Gastrocnemius medialis (tissue), 4 donors: ENCODE measurements around the gene ADGRL2. TPM values are rescaled to one million over a fixed set of nuclear protein-coding genes. Genes with fewer than 3 reads are reported as not detected.
A peak's percentile ranks its signal among the peaks of the same experiment; 100 is the strongest.

ENCODE experiments used
- ATAC-seq, 2 donors: fragments of 150-250 bp; one replicate each; pipeline ENCODE4 v1.9.1; 2016
- DNase-seq, 2 donors: peaks; one replicate each; pipeline ENCODE4 v3.0.0-alpha.2; 2019
- H3K27ac ChIP-seq, 4 donors: fragments of 200-600 bp; sonication (generic); 1 replicate in 1 of 4; 2 replicates in 3 of 4; pipeline ENCODE4 v1.5.1; 2016 to 2018; ENCODE audit warnings: mild to moderate bottlenecking in 2 of 4, moderate library complexity in 1 of 4
- H3K27me3 ChIP-seq, 3 donors: fragments of 200-600 bp; sonication (generic) in 2 of 3; 1 replicate in 1 of 3; 2 replicates in 2 of 3; pipeline versions ENCODE4 v1.5.1 to v1.6.0; 2016 to 2019; ENCODE audit warnings: mild to moderate bottlenecking in 1 of 3, moderate library complexity in 1 of 3
- H3K36me3 ChIP-seq, 2 donors: fragments of 200-600 bp; sonication (generic) in 1 of 2; one replicate each; pipeline ENCODE4 v1.5.1; 2017 to 2018
- H3K4me1 ChIP-seq, 2 donors: fragments of 200-600 bp; sonication (generic) in 1 of 2; one replicate each; pipeline ENCODE4 v1.5.1; 2016 to 2017; ENCODE audit warnings: mild to moderate bottlenecking in 2 of 2
- H3K4me3 ChIP-seq, 4 donors: fragments of 200-600 bp; sonication (generic) in 3 of 4; 1 replicate in 1 of 4; 2 replicates in 3 of 4; pipeline ENCODE4 v1.5.1; 2016 to 2019; ENCODE audit warnings: mild to moderate bottlenecking in 2 of 4
- H3K9me3 ChIP-seq, 3 donors: fragments of 200-600 bp; sonication (generic) in 2 of 3; 1 replicate in 1 of 3; 2 replicates in 2 of 3; pipeline ENCODE4 v1.5.1; 2016 to 2019
- POLR2A ChIP-seq, 2 donors: fragments of 450-650 bp; IDR thresholded peaks; one replicate each; pipeline ENCODE4 v1.6.1; 2017; ENCODE audit warnings: antibody characterized with exemption in 2 of 2, mild to moderate bottlenecking in 2 of 2, moderate library complexity in 2 of 2
- in situ Hi-C, 4 donors: fragments of 200-750 bp; cut with MboI; loops; one replicate each; pipeline versions ENCODE4 v1.15.0 to v1.8.0; 2017; ENCODE audit warnings: low sequenced_read_pairs in 4 of 4
- intact Hi-C: fragments of 100-400 bp; cut with DNase I; formaldehyde crosslinking; loops from one replicate; pipeline ENCODE4 v1.15.1; 2023; ENCODE audit warnings: low total_unique reads
- total RNA-seq, 4 donors: library from RNA; depleted of rRNA; stranded (reverse); fragments of >200 nt; gene quantifications; one replicate each; pipeline versions ENCODE4 v1.1.0 to v1.2.3, GENCODE V29; 2016
- TF ChIP-seq, protein P1 (sequence below), 5 experiments: fragments of 450-650 bp in 3 of 5; fragments of 200-600 bp in 2 of 5; sonication (generic) in 2 of 5; IDR thresholded peaks in 4 of 5; conservative IDR thresholded peaks in 1 of 5; 1 replicate in 4 of 5; 2 replicates in 1 of 5; pipeline ENCODE4 v1.5.1; 2016 to 2019; ENCODE audit warnings: antibody characterized with exemption in 5 of 5, mild to moderate bottlenecking in 3 of 5, moderate library complexity in 3 of 5

Gene ADGRL2
- total RNA-seq, 4 donors from 2014 or later: 4.5 to 9.7 (median 6.8) TPM

DNA sequence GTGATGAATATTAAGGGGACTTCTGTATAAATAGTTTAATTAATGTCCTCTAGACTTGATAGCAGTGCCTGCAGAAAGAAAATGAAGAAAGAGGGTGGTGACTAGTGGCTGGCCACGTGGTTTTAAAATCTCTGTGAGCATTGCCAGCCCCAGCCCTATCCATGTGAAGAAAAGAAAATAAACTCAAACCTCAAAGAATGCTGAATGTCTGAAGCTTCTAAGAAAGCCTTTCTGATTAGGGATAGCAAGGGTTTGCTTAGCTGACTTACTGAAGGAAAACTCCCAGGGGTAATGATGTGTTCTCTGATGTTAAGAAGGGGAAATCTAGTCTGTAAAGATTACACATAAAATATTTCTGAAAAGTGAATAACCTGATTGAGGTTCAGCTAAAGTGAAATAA, 31.8 kb downstream of the ADGRL2 start:
- intact Hi-C loops (no loop called here), in situ Hi-C loops (no loop called here)
- H3K4me1 ChIP-seq: peaks cover 0 to 5% of the 10 kb centered on the region in 2 donors
- H3K4me3 ChIP-seq: no peak overlapping the region
- H3K27me3 ChIP-seq: no peaks in the 10 kb centered on the region
- no peak for ATAC-seq
- TF ChIP-seq, protein P1, sequence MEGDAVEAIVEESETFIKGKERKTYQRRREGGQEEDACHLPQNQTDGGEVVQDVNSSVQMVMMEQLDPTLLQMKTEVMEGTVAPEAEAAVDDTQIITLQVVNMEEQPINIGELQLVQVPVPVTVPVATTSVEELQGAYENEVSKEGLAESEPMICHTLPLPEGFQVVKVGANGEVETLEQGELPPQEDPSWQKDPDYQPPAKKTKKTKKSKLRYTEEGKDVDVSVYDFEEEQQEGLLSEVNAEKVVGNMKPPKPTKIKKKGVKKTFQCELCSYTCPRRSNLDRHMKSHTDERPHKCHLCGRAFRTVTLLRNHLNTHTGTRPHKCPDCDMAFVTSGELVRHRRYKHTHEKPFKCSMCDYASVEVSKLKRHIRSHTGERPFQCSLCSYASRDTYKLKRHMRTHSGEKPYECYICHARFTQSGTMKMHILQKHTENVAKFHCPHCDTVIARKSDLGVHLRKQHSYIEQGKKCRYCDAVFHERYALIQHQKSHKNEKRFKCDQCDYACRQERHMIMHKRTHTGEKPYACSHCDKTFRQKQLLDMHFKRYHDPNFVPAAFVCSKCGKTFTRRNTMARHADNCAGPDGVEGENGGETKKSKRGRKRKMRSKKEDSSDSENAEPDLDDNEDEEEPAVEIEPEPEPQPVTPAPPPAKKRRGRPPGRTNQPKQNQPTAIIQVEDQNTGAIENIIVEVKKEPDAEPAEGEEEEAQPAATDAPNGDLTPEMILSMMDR (IDR thresholded peaks at IDR 0.05 in 4 of 5, conservative IDR thresholded peaks at IDR 0.05 in 1 of 5): no peak
- no peak for TF ChIP-seq POLR2A (IDR thresholded peaks at IDR 0.05)
- no peak overlapping the region for H3K27ac ChIP-seq
- no peak for DNase-seq
- H3K9me3 ChIP-seq: no peaks in the 10 kb centered on the region
- no peaks in the 10 kb centered on the region for H3K36me3 ChIP-seq

DNA sequence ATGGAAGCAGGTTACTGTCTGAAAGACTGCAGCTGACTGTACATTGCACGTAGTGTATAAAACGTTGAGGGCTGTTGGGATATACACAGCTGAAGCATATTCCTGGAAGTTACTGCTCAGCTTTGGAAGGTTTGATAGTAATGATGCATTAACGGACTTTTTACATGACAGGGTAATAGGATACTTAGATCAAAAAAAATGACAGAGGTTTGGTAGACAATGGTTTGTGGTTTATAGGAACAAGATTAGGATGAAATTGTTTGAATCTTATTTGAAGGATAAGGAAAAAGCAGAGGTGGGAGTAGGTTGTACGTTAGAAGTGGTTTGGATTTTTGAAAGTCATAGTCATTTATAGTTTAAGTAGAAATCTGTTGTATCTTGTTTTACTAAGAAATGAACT, 33.0 kb downstream of the ADGRL2 start:
- no peak for ATAC-seq
- no peak overlapping the region for H3K27ac ChIP-seq

DNA sequence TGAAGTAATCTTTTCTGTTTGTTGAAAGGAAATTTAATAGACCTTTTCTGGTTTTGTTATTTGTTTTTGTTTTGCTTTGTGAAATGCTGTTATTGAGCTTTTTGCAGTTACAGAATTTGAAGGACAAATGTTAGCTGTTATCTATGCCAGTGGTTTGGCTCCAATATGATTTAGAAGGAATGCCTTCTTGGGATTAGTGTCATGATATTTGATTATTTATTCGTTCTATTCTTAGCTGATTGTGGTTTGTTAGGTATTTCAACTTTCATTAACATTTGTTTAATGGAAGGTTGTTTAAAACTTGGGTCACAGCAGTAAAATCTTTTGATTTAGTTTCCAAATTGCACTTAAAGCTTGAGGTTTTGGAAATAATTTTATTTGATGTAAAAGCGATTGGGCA, 33.5 kb downstream of the ADGRL2 start:
- TF ChIP-seq POLR2A (IDR thresholded peaks at IDR 0.05): no peak
- TF ChIP-seq, protein P1 (IDR thresholded peaks at IDR 0.05 in 4 of 5, conservative IDR thresholded peaks at IDR 0.05 in 1 of 5): no peak
- H3K4me1 ChIP-seq: peaks cover 0 to 5% of the 10 kb centered on the region in 2 donors
- intact Hi-C loops: no loop called here
- DNase-seq (no peak), ATAC-seq (no peak)
- no peaks in the 10 kb centered on the region for H3K27me3 ChIP-seq
- no peaks in the 10 kb centered on the region for H3K36me3 ChIP-seq
- in situ Hi-C loops: no loop called here
- H3K4me3 ChIP-seq: no peak overlapping the region
- H3K27ac ChIP-seq: no peak overlapping the region
- H3K9me3 ChIP-seq: no peaks in the 10 kb centered on the region

More for the DNA sequence above, 33.0 kb downstream of the ADGRL2 start:
- Histone ChIP-seq H3K9me3 (no peaks in the 10 kb centered on the region), H3K4me1 (peaks cover 0 to 5% of the 10 kb centered on the region in 2 donors), H3K4me3 (no peak overlapping the region), H3K27me3 (no peaks in the 10 kb centered on the region), H3K36me3 (no peaks in the 10 kb centered on the region)
- intact Hi-C loops (no loop called here), in situ Hi-C loops (no loop called here)
- TF ChIP-seq, protein P1 (IDR thresholded peaks at IDR 0.05 in 4 of 5, conservative IDR thresholded peaks at IDR 0.05 in 1 of 5): no peak
- TF ChIP-seq POLR2A (IDR thresholded peaks at IDR 0.05): no peak
- no peak for DNase-seq

DNA sequence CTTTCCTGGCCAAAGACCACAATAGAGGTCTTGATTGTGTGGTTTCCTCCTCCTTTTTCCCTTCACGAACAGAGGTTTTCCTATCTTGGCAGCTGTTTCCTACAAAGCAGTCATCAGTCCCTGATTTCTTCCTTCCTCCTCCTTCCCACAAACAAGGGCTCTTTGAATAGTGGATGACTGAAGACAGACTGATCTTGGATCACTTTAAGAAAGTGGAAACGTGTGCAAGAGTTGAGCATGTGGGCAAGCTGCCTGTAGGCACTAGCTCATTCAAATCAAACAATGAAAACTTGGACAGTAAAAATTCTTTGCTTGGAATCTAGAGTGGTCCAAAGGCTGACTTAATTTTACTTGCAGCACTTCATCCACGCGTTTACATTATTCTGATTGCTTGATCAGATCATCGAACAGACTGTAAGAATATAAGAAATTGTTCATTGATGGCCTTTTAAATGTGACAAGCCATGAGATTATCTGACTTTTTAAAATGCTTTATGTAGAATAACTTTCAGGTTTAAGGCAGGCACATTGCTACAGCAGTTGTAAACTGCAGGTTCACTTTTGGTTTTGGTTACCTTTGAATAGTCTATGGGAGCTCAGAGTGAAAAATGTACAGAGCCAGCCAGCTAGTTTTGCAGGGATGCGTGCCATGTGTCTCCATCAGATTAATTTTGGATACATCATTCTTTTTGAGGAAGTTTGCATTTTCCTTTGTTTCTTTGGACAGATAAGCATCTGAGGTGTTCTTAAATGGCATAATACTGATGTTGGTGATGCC, 34.4 kb downstream of the ADGRL2 start:
- Histone ChIP-seq H3K27ac (no peak overlapping the region), H3K4me1 (peaks cover 0 to 5% of the 10 kb centered on the region in 2 donors), H3K9me3 (no peaks in the 10 kb centered on the region), H3K4me3 (no peak overlapping the region), H3K36me3 (no peaks in the 10 kb centered on the region), H3K27me3 (no peaks in the 10 kb centered on the region)
- intact Hi-C loops (no loop called here), in situ Hi-C loops (no loop called here)
- TF ChIP-seq, protein P1 (IDR thresholded peaks at IDR 0.05 in 4 of 5, conservative IDR thresholded peaks at IDR 0.05 in 1 of 5): no peak
- no peak for TF ChIP-seq POLR2A (IDR thresholded peaks at IDR 0.05)
- ATAC-seq (peak in 1 of 2 donors; percentile 45), DNase-seq (no peak)
